ENCODE measurements around the gene HAVCR2.

Gene HAVCR2

DNA sequence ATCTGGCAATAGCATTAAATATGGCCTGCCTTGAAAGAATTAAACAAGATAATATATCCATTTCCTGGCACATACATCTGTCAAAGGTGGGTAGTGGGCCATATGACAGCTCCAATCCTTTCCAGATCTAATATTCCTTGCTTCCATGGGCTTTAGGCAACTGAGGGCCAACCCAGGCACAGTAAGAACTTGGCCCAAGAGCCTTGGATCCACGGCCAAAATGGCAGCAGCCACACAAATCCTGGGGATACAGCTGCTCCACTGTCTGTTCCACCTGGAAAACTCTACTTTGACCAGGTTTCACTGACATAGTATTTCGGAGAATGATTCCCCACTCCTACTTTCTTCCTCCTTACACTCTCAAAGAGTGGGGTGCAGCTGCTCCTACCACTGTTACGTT is 63.2 kb downstream of the HAVCR2 start:
- DNase-seq (ENCODE audit: low spot score): no peak

DNA sequence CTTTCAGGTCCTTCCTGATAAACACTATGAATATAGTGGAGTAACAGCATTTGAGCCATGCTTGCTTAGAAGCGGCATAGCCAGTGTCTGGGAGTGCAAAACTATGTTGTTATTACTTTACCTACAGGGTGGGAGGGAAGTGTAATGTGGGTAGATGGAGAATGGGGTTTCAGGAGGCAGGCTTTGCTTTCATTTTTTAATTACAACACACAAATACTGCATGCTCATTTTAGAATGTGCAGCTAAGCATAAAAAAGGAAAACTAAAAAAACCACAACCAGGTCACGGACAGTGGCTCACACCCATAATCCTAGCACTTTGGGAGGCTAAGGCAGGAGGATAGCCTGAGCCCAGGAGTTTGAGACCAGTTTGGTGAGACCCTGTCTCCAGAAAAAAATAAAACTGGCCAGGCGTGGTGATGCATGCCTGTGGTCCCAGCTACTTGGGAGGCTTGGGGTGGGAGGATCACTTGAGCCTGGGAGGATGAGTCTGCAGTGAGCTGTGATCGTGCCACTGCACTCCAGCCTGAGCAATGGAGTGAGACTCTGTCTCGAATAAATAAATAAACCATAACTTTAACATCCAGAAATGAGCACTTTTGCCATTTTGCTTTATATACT is 70.2 kb downstream of the HAVCR2 start:
- no peak for DNase-seq (ENCODE audit: low spot score)

Data from CD4-positive, alpha-beta T cell treated with Interleukin-2 at 100 ng/mL for 4 hours (primary cell).